ENCODE results near the gene RSBN1L. TPM values are rescaled to one million over a fixed set of nuclear protein-coding genes. Genes with fewer than 3 reads are reported as not detected.

RSBN1L gene
- total and polyA plus RNA-seq, 2 of the 8 experiments (the other 6 are each of a cell fraction or from before 2014, with no cell fraction given), result 4.1 to 22.1 TPM

GRCh38 chr7:77791336-77791735 lies 95.1 kb downstream of the RSBN1L start:
- H2BK12ac ChIP-seq (ENCODE audit: low read depth, low read length), result no peak overlapping the region
- no peak overlapping the region for H2BK20ac ChIP-seq (ENCODE audit: low read length)
- no peaks in the 10 kb centered on the region for H3K23me2 ChIP-seq (ENCODE audit: low read depth, low read length)
- no peak overlapping the region for H3K4me3 ChIP-seq (ENCODE audit: extremely low read depth in 1 of 4, insufficient read depth in 2 of 4, low read depth in 3 of 4, low read length in 4 of 4)
- no peak overlapping the region for H3K27ac ChIP-seq (ENCODE audit: low read depth, low read length)
- FAIRE-seq (no peak), DNase-seq (ENCODE audit: low read depth in 1 of 2, low spot score in 2 of 2) (no peak)
- no peak overlapping the region for H3K4ac ChIP-seq (replicated peaks; ENCODE audit: insufficient read length, low read depth, low read length)
- H2BK120ac ChIP-seq (replicated peaks; ENCODE audit: low read depth, low read length), result no peak overlapping the region
- H2BK15ac ChIP-seq (ENCODE audit: low read length), result no peak overlapping the region
- H3K23ac ChIP-seq (ENCODE audit: insufficient read length), result no peak overlapping the region
- POLR2A ChIA-PET (ENCODE audit: partially characterized antibody), result no interaction called here
- no peaks in the 10 kb centered on the region for H3K4me1 ChIP-seq (replicated peaks in 1 of 4; ENCODE audit: control insufficient read depth in 3 of 4, insufficient read depth in 4 of 4, low read length in 3 of 4)
- H4K20me1 ChIP-seq (replicated peaks in 1 of 2; ENCODE audit: control insufficient read depth in 1 of 2, insufficient read depth in 2 of 2, low read length in 2 of 2), result no peaks in the 10 kb centered on the region
- H2AK5ac ChIP-seq (ENCODE audit: low read depth, low read length), result no peak overlapping the region
- no peak overlapping the region for H3K14ac ChIP-seq (ENCODE audit: insufficient read length)
- H2BK5ac ChIP-seq (ENCODE audit: low read depth, low read length), result no peak overlapping the region
- TF ChIP-seq SIN3A (conservative IDR thresholded peaks at IDR 0.05 in 1 of 2, IDR thresholded peaks at IDR 0.05 in 1 of 2; ENCODE audit: low read depth in 1 of 2, low read length in 2 of 2) (no peak), CHD2 (IDR thresholded peaks at IDR 0.05; ENCODE audit: low read length) (no peak), TCF12 (IDR thresholded peaks at IDR 0.05; ENCODE audit: low read depth, low read length) (no peak), SIX5 (IDR thresholded peaks at IDR 0.05; ENCODE audit: low read depth, low read length) (no peak), EZH2 (IDR thresholded peaks at IDR 0.05; ENCODE audit: low read depth, low read length, severe bottlenecking) (no peak), BCL11A (IDR thresholded peaks at IDR 0.05; ENCODE audit: low read depth in 2 of 2, low read length in 2 of 2) (no peak), SAP30 (IDR thresholded peaks at IDR 0.05; ENCODE audit: insufficient read depth, insufficient replicate concordance, low read length) (no peak), SIRT6 (IDR thresholded peaks at IDR 0.05; ENCODE audit: low read length) (no peak), SUZ12 (IDR thresholded peaks at IDR 0.05; ENCODE audit: low read length) (no peak), KDM5A (IDR thresholded peaks at IDR 0.05; ENCODE audit: low read length) (no peak), CBX5 (IDR thresholded peaks at IDR 0.05; ENCODE audit: low read depth, low read length) (no peak), POU5F1 (IDR thresholded peaks at IDR 0.05; ENCODE audit: low read depth, low read length) (no peak)
- peaks cover 0 to 4% (median 0%) of the 10 kb centered on the region in 4 experiments; a peak in 1 of 8 replicates for H3K36me3 ChIP-seq (ENCODE audit: control insufficient read depth in 2 of 4, insufficient read depth in 4 of 4, low read length in 3 of 4)
- H4K5ac ChIP-seq (ENCODE audit: insufficient read length, low read depth, low read length), result no peak overlapping the region
- H3K79me1 ChIP-seq (ENCODE audit: low read depth, low read length), result no peaks in the 10 kb centered on the region
- H3K18ac ChIP-seq (ENCODE audit: extremely low read depth, low read length), result no peak overlapping the region
- H3K27me3 ChIP-seq (replicated peaks in 1 of 4; ENCODE audit: control insufficient read depth in 3 of 4, extremely low read depth in 1 of 4, insufficient read depth in 3 of 4, low read length in 3 of 4), result no peaks in the 10 kb centered on the region
- no peak overlapping the region for H4K91ac ChIP-seq (replicated peaks; ENCODE audit: insufficient read length, low read length)
- no peak overlapping the region for H3K4me2 ChIP-seq (ENCODE audit: insufficient read depth in 1 of 2, low read depth in 2 of 2, low read length in 2 of 2)
- H3K9ac ChIP-seq (replicated peaks in 1 of 4; ENCODE audit: extremely low read depth in 1 of 4, low read depth in 3 of 4, low read length in 3 of 4), result no peak overlapping the region
- peaks cover 0 to 11% of the 10 kb centered on the region in 2 experiments; a peak in 2 of 4 replicates for H3K79me2 ChIP-seq (ENCODE audit: control insufficient read depth in 1 of 2, insufficient read depth in 2 of 2, low read length in 2 of 2)
- CTCF ChIA-PET (ENCODE audit: partially characterized antibody), result no interaction called here
- H3K56ac ChIP-seq (replicated peaks; ENCODE audit: insufficient read length, low read depth, low read length), result no peak overlapping the region
- H4K8ac ChIP-seq (ENCODE audit: extremely low read depth, insufficient read depth, low read length), result no peak overlapping the region
- 76% methylated on average over 6 of the region's 6 CpGs; no CpG with 5 or more reads in 1 of the 2 experiments for WGBS, 2 experiments (ENCODE audit: extremely low coverage in 1 of 2, insufficient coverage in 1 of 2, insufficient read length in 1 of 2, insufficient replicate concordance in 2 of 2, low coverage in 1 of 2, low lambda C conversion rate in 2 of 2, missing lambda C conversion rate in 1 of 2)
- no peak overlapping the region for H2AFZ ChIP-seq (ENCODE audit: low read length)
- no peaks in the 10 kb centered on the region for H3K9me3 ChIP-seq (ENCODE audit: insufficient read depth in 2 of 2, low read depth in 1 of 2, low read length in 1 of 2)

Data from H1 (cell line).